Calu3 (cell line): ENCODE results near the gene SFMBT1. TPM values are rescaled to one million over a fixed set of nuclear protein-coding genes. Genes with fewer than 3 reads are reported as not detected.

Experiments
- BruUV-seq: library from RNA; stranded (reverse); fragments of 400-500 nt; replicated peaks from 2 replicates; lab custom pipeline; 2021; lab: Mats Ljungman, UMichigan
- CTCF ChIA-PET: fragments of 300-600 bp; sonication (Branson Sonifier 250); formaldehyde crosslinking; loops from one replicate; lab custom pipeline; 2022; ENCODE audit warnings: antibody characterized with exemption; lab: Charles Lee
- DNase-seq: peaks from one replicate; pipeline ENCODE4 v3.0.0; 2022
- H3K27ac Mint-ChIP-seq: one replicate; pipeline ENCODE4 v1.8.0; 2022; ENCODE audit warnings: mixed read lengths; ENCODE audit not compliant: unreplicated experiment
- H3K27me3 Mint-ChIP-seq: one replicate; pipeline ENCODE4 v1.8.0; 2022; ENCODE audit warnings: mixed read lengths; ENCODE audit not compliant: unreplicated experiment
- H3K36me3 Mint-ChIP-seq: one replicate; pipeline ENCODE4 v1.8.0; 2022; ENCODE audit warnings: mild to moderate bottlenecking, moderate library complexity, mixed read lengths; ENCODE audit not compliant: insufficient read depth, unreplicated experiment
- H3K4me1 Mint-ChIP-seq: one replicate; pipeline ENCODE4 v1.8.0; 2022; ENCODE audit warnings: mild to moderate bottlenecking, low read depth, mixed read lengths; ENCODE audit not compliant: unreplicated experiment
- H3K4me3 Mint-ChIP-seq: one replicate; pipeline ENCODE4 v1.8.0; 2022; ENCODE audit warnings: mild to moderate bottlenecking, low read depth, moderate library complexity, mixed read lengths; ENCODE audit not compliant: unreplicated experiment
- H3K9me3 Mint-ChIP-seq: one replicate; pipeline ENCODE4 v1.8.0; 2022; ENCODE audit warnings: low read depth, mixed read lengths; ENCODE audit not compliant: unreplicated experiment
- intact Hi-C: fragments of 100-400 bp; cut with micrococcal nuclease; formaldehyde crosslinking; loops from one replicate; pipeline ENCODE4 v1.10.0; 2022; ENCODE audit not compliant: unreplicated experiment
- total RNA-seq: library from RNA; stranded (reverse); gene quantifications from 2 replicates; pipeline ENCODE4 v1.2.3, GENCODE V29; 2022
- TF ChIP-seq, protein P1 (sequence below): fragments of 200-600 bp; IDR thresholded peaks from one replicate; pipeline ENCODE4 v1.8.0; 2022; ENCODE audit warnings: antibody characterized with exemption; ENCODE audit not compliant: unreplicated experiment

The SFMBT1 gene
- total RNA-seq, 1 experiment from 2014 or later = 36.6 TPM

DNA sequence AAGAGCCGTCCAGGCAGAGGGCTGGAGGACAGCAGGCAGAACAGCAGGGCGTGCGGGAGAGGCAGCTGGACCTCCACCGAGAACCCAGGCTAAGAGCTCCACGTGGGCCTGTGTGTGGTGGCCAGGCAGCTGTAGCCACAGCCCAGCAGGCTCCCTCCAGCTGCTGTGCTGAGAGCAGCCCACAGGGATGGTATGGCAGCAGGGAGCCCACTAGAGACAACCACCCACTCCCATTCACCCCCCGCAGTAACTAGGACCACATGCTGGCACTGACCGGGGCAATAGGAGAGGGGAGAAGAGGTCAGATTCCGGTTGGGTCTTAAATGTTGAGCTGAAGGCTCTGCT is 185.5 kb downstream of the SFMBT1 start:
- CTCF ChIA-PET = interaction anchor here (0.6 kb wide), 1 partner anchor 132 kb away, joined by 3 read pairs; no protein-coding TSS in a partner anchor
- Mint-ChIP-seq H3K27ac (no peak overlapping the region), H3K4me1 (no peaks in the 10 kb centered on the region), H3K9me3 (peaks cover 3% of the 10 kb centered on the region), H3K27me3 (no peaks in the 10 kb centered on the region), H3K4me3 (no peak overlapping the region), H3K36me3 (no peaks in the 10 kb centered on the region)
- no peak for DNase-seq
- TF ChIP-seq, protein P1, sequence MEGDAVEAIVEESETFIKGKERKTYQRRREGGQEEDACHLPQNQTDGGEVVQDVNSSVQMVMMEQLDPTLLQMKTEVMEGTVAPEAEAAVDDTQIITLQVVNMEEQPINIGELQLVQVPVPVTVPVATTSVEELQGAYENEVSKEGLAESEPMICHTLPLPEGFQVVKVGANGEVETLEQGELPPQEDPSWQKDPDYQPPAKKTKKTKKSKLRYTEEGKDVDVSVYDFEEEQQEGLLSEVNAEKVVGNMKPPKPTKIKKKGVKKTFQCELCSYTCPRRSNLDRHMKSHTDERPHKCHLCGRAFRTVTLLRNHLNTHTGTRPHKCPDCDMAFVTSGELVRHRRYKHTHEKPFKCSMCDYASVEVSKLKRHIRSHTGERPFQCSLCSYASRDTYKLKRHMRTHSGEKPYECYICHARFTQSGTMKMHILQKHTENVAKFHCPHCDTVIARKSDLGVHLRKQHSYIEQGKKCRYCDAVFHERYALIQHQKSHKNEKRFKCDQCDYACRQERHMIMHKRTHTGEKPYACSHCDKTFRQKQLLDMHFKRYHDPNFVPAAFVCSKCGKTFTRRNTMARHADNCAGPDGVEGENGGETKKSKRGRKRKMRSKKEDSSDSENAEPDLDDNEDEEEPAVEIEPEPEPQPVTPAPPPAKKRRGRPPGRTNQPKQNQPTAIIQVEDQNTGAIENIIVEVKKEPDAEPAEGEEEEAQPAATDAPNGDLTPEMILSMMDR = no peak
- intact Hi-C loops = no loop called here
- no TSS peak for BruUV-seq

DNA sequence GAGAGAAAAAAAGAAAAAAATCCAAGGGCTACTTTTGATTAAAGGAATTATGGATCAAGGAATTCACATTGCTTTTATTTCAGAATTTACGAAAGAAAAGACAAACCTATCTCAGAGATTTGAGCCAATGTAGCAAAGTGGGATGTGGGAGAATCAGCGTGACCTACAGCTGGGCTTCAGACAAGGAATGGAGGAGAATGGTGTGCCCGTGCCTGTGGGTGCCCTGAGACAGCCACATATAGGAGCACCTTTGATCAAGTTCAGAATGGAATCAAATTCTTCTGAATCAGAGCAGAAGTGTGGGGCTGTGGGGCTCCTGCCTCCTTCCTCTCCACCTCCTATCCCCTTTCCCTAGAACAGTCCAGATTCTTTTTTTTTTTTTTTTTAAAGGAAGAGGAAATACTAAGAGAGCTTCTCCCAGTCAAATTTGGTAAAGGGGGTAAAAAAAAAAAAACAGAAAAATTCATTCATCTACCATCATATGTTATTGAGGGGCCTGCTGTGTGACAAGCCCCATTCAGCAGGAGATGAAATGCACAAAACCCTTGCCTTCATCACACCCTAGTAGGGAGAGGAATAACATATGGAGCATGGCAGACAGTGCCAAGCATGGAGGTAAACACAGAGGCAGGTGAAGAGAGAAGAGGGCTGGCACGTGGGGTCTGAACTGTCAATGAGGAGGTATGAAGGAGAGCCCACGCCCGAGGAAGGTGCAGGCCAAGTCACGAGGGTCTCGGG is 186.0 kb downstream of the SFMBT1 start:
- TF ChIP-seq, protein P1 = no peak
- no peak for DNase-seq
- no peaks in the 10 kb centered on the region for H3K4me1 Mint-ChIP-seq
- BruUV-seq = no TSS peak
- H3K4me3 Mint-ChIP-seq = no peak overlapping the region
- intact Hi-C loops = no loop called here
- no peaks in the 10 kb centered on the region for H3K27me3 Mint-ChIP-seq
- no peaks in the 10 kb centered on the region for H3K9me3 Mint-ChIP-seq
- no peak overlapping the region for H3K27ac Mint-ChIP-seq
- CTCF ChIA-PET = interaction anchor here (0.6 kb wide), 1 partner anchor 133 kb away, joined by 3 read pairs; no protein-coding TSS in a partner anchor
- H3K36me3 Mint-ChIP-seq = no peaks in the 10 kb centered on the region

DNA sequence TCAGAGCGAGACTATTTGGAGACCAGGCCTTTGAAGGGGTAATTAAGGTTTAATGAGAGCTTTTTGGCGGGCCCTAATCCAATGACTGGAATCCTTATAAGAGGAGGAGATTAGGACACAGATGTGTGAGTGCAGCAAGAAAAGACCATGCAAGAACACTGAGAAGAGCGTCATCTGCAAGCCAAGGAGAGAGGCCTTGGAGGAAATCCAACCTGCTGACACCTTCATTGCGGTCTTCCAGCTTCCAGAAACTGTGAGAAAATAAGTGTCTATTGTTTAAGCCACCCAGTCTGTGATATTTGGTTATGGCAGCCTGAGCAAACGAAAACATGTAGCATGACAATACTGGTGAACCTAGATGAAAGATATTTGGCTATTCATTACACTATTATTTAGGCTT is 188.0 kb downstream of the SFMBT1 start:
- BruUV-seq = no TSS peak
- no peaks in the 10 kb centered on the region for H3K9me3 Mint-ChIP-seq
- intact Hi-C loops = no loop called here
- CTCF ChIA-PET = no interaction called here
- TF ChIP-seq, protein P1 = no peak
- no peak overlapping the region for H3K4me3 Mint-ChIP-seq
- no peak overlapping the region for H3K27ac Mint-ChIP-seq
- no peak for DNase-seq
- H3K36me3 Mint-ChIP-seq = no peaks in the 10 kb centered on the region
- no peaks in the 10 kb centered on the region for H3K27me3 Mint-ChIP-seq
- H3K4me1 Mint-ChIP-seq = no peaks in the 10 kb centered on the region

DNA sequence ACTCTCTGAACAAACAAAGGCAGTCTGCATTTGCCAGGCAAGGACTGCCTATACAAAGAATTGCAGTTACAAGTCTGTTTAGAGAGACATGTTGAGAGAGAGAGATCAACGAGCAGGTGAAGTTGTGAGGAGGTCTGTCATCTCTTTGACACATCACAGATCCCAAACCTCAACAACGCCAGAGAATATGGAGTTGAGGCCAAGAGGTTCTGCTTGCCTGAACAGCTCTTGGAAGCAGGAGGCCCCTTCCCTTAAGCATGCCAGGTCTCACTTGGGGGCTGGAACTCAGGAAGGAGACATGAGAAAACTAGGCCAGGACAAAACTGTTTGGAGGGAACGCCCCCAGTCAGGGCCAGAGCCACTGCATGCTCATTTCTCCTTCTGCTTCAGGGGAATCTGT is 188.7 kb downstream of the SFMBT1 start:
- H3K27me3 Mint-ChIP-seq = no peaks in the 10 kb centered on the region
- intact Hi-C loops = no loop called here
- no peaks in the 10 kb centered on the region for H3K36me3 Mint-ChIP-seq
- TF ChIP-seq, protein P1 = no peak
- no peak overlapping the region for H3K27ac Mint-ChIP-seq
- no peaks in the 10 kb centered on the region for H3K9me3 Mint-ChIP-seq
- no peak overlapping the region for H3K4me3 Mint-ChIP-seq
- H3K4me1 Mint-ChIP-seq = no peaks in the 10 kb centered on the region
- CTCF ChIA-PET = no interaction called here
- BruUV-seq = no TSS peak
- no peak for DNase-seq
